HG02870 (cell line): ENCODE results near the gene CMIP.

Source experiments
- ATAC-seq: cut with Tn5 transposase; IDR thresholded peaks from one replicate; pipeline ENCODE4 v1.9.1; 2021; ENCODE audit warnings: mild to moderate bottlenecking, moderate library complexity; ENCODE audit not compliant: unreplicated experiment

CMIP gene

GRCh38 chr16:81445966-81446906 lies 1.6 kb downstream of the CMIP start:
- ATAC-seq = no peak

- ATAC-seq = no peak
These were observed 2.3 kb downstream of the CMIP start for GRCh38 chr16:81446907-81447268.

- no peak for ATAC-seq
These were observed 2.9 kb downstream of the CMIP start for GRCh38 chr16:81447383-81448101.

GRCh38 chr16:81448154-81449131 lies 3.8 kb downstream of the CMIP start:
- ATAC-seq = no peak

- no peak for ATAC-seq
These were observed 4.6 kb downstream of the CMIP start for GRCh38 chr16:81449241-81449640.

GRCh38 chr16:81449899-81450608 lies 5.4 kb downstream of the CMIP start:
- no peak for ATAC-seq

- ATAC-seq = no peak
These were observed 6.3 kb downstream of the CMIP start for GRCh38 chr16:81450783-81451491.

- ATAC-seq = no peak
These were observed 7.4 kb downstream of the CMIP start for GRCh38 chr16:81451753-81452680.

- no peak for ATAC-seq
These were observed 8.6 kb downstream of the CMIP start for GRCh38 chr16:81453091-81453728.

GRCh38 chr16:81454044-81454443 lies 9.4 kb downstream of the CMIP start:
- ATAC-seq = no peak

GRCh38 chr16:81455006-81455405 lies 10.4 kb downstream of the CMIP start:
- ATAC-seq = no peak

GRCh38 chr16:81455720-81456494 lies 11.3 kb downstream of the CMIP start:
- no peak for ATAC-seq

GRCh38 chr16:81456523-81457325 lies 12.1 kb downstream of the CMIP start:
- no peak for ATAC-seq

GRCh38 chr16:81457326-81458133 lies 12.9 kb downstream of the CMIP start:
- no peak for ATAC-seq

GRCh38 chr16:81458149-81458669 lies 13.6 kb downstream of the CMIP start:
- ATAC-seq = no peak
